K562 (cell line): ENCODE results near the gene MOB3B. TPM values are rescaled to one million over a fixed set of nuclear protein-coding genes. Genes with fewer than 3 reads are reported as not detected.

Experiments
- ATAC-seq: fragments of 200-7000 bp; cut with Tn5 transposase; 3 replicates; pipeline ENCODE4 v1.9.1; 2020; ENCODE audit warnings: moderate library complexity
- BruUV-seq: library from RNA; stranded (reverse); fragments of 400-500 nt; replicated peaks from 2 replicates; lab custom pipeline; 2021; lab: Mats Ljungman, UMichigan
- CTCF ChIA-PET: fragments of 300-600 bp; formaldehyde crosslinking; extraction: SDS; loops from one replicate; lab custom pipeline; 2021; ENCODE audit warnings: low intra/inter-chr PET ratio; lab: Yijun Ruan, JAX
- POLR2A ChIA-PET: fragments of 300-600, 350-650 bp; sonication (Branson Sonifier 250); formaldehyde crosslinking; extraction: SDS; loops from one replicate; lab custom pipeline; 2021; ENCODE audit warnings: antibody characterized with exemption, inconsistent platforms; lab: Yijun Ruan, JAX
- DNase-seq, 4 experiments: peaks; one replicate each; pipeline versions ENCODE4 v3.0.0 to v3.0.0-alpha.2; 2011 to 2018; ENCODE audit warnings: low spot score in 3 of 4, mixed read lengths in 3 of 4; ENCODE audit errors: extremely low read depth in 1 of 4
- FAIRE-seq: peaks from 2 replicates; lab custom pipeline; 2011; peaks lifted over from hg19 to GRCh38; lab: Jason Lieb, UNC
- H2AFZ ChIP-seq: 2 replicates; pipeline ENCODE4 v1.6.0; 2011; ENCODE audit warnings: low read depth, low read length, control low read depth, inconsistent platforms
- H3K27ac ChIP-seq: fragments of 200-600 bp; 3 replicates; pipeline ENCODE4 v1.8.0; 2011; ENCODE audit warnings: low read depth, mild to moderate bottlenecking, control low read depth, inconsistent platforms, low read length, moderate library complexity, mixed read lengths; ENCODE audit errors: extremely low read depth
- H3K27me3 ChIP-seq, 2 experiments: fragments of 300-600 bp in 1 of 2; 2 replicates in 1 of 2; 3 replicates in 1 of 2; pipeline versions ENCODE4 v1.6.0 to v1.8.0; 2011; ENCODE audit warnings: inconsistent platforms in 2 of 2, low read length in 2 of 2, mild to moderate bottlenecking in 1 of 2, mixed read lengths in 1 of 2, moderate library complexity in 1 of 2; ENCODE audit not compliant: control insufficient read depth in 2 of 2, insufficient read depth in 2 of 2
- H3K36me3 ChIP-seq: fragments of 300-600 bp; 3 replicates; pipeline ENCODE4 v1.8.0; 2011; ENCODE audit warnings: mild to moderate bottlenecking, low read length, inconsistent platforms; ENCODE audit not compliant: control insufficient read depth, insufficient read depth
- H3K4me1 ChIP-seq, 2 experiments: fragments of 200-600 bp in 1 of 2; replicated peaks in 1 of 2; 2 replicates in 1 of 2; 3 replicates in 1 of 2; pipeline versions ENCODE4 v1.5.1 to v1.8.0; 2011; ENCODE audit warnings: inconsistent platforms in 2 of 2, low read length in 2 of 2, mild to moderate bottlenecking in 1 of 2, mixed read lengths in 1 of 2, moderate library complexity in 1 of 2; ENCODE audit not compliant: control insufficient read depth in 2 of 2, insufficient read depth in 2 of 2
- H3K4me2 ChIP-seq: 2 replicates; pipeline ENCODE4 v1.6.1; 2011; ENCODE audit warnings: low read length, control low read depth, inconsistent platforms, mixed read lengths; ENCODE audit not compliant: insufficient read depth
- H3K4me3 ChIP-seq: fragments of 200-600 bp; sonication (generic), shearing (Covaris generic); 2 replicates; pipeline ENCODE4 v1.5.1; 2016; ENCODE audit warnings: control low read depth, inconsistent platforms
- H3K79me2 ChIP-seq: fragments of 200-600 bp; 3 replicates; pipeline ENCODE4 v1.8.0; 2011; ENCODE audit warnings: low read length, inconsistent platforms; ENCODE audit not compliant: control insufficient read depth, insufficient read depth
- H3K9ac ChIP-seq, 2 experiments: 2 replicates each; pipeline versions ENCODE4 v1.6.0 to v1.6.1; 2011; ENCODE audit warnings: low read depth in 2 of 2, low read length in 2 of 2, control low read depth in 1 of 2, inconsistent platforms in 1 of 2, mild to moderate bottlenecking in 1 of 2, mixed read lengths in 1 of 2; ENCODE audit not compliant: insufficient read depth in 1 of 2
- H3K9me1 ChIP-seq: one replicate; pipeline ENCODE4 v1.6.0; 2011; ENCODE audit warnings: inconsistent platforms, mild to moderate bottlenecking, low read length, moderate library complexity; ENCODE audit not compliant: control insufficient read depth, insufficient read depth
- H3K9me3 ChIP-seq: replicated peaks from 2 replicates; pipeline ENCODE4 v1.5.1; 2011; ENCODE audit warnings: low read depth, low read length, inconsistent platforms; ENCODE audit not compliant: control insufficient read depth, insufficient read depth
- H4K20me1 ChIP-seq: replicated peaks from 2 replicates; pipeline ENCODE4 v1.6.1; 2011; ENCODE audit warnings: low read length, inconsistent platforms, mixed read lengths; ENCODE audit not compliant: control insufficient read depth, insufficient read depth
- ARHGAP35 ChIP-seq: fragments of 450-650 bp; IDR thresholded peaks from 2 replicates; pipeline ENCODE4 v1.6.1; 2018; ENCODE audit not compliant: partially characterized antibody
- CREB3 ChIP-seq: fragments of 450-650 bp; conservative IDR thresholded peaks from 2 replicates; pipeline ENCODE4 v1.6.1; 2016; ENCODE audit warnings: missing genetic modification characterization, low read depth, mild to moderate bottlenecking, missing compliant biosample characterization, moderate library complexity
- DPF2 ChIP-seq: fragments of 450-650 bp; IDR thresholded peaks from 2 replicates; pipeline ENCODE4 v1.6.1; 2016
- ESRRA ChIP-seq: fragments of 450-650 bp; IDR thresholded peaks from 2 replicates; pipeline ENCODE4 v1.6.1; 2014; ENCODE audit warnings: low read depth, mild to moderate bottlenecking, moderate library complexity, borderline replicate concordance
- ETV5 ChIP-seq: sonication (generic); formaldehyde crosslinking; IDR thresholded peaks from 2 replicates; pipeline ENCODE4 v1.4.0; 2020; ENCODE audit warnings: low read depth, mild to moderate bottlenecking, missing genetic modification reagents
- HMGN3 ChIP-seq: IDR thresholded peaks from 2 replicates; pipeline ENCODE4 v1.6.1; 2011; ENCODE audit warnings: borderline replicate concordance, low read depth, mild to moderate bottlenecking, mixed read lengths, low read length; ENCODE audit not compliant: insufficient read length; ENCODE audit errors: extremely low read depth
- HSF4 ChIP-seq: fragments of 250-450 bp; sonication (Bioruptor Pico); IDR thresholded peaks from 2 replicates; pipeline ENCODE4 v2.1.2; 2022; ENCODE audit warnings: mild to moderate bottlenecking, moderate library complexity, borderline replicate concordance
- MBD2 ChIP-seq: sonication (generic); IDR thresholded peaks from 2 replicates; pipeline ENCODE4 v1.6.1; 2016; ENCODE audit warnings: low read depth, borderline replicate concordance
- MED1 ChIP-seq: sonication (generic); formaldehyde crosslinking; IDR thresholded peaks from 2 replicates; pipeline ENCODE4 v1.8.1; 2023; ENCODE audit warnings: missing genetic modification reagents, borderline replicate concordance
- MEIS2 ChIP-seq: fragments of 450-650 bp; IDR thresholded peaks from 2 replicates; pipeline ENCODE4 v1.6.1; 2014; ENCODE audit warnings: mild to moderate bottlenecking; ENCODE audit not compliant: partially characterized antibody
- NCOR1 ChIP-seq: fragments of 450-650 bp; IDR thresholded peaks from 2 replicates; pipeline ENCODE4 v1.6.1; 2016; ENCODE audit warnings: mild to moderate bottlenecking, moderate library complexity
- PREB ChIP-seq: sonication (generic); formaldehyde crosslinking; IDR thresholded peaks from 2 replicates; pipeline ENCODE4 v1.8.1; 2023; ENCODE audit warnings: mild to moderate bottlenecking, missing genetic modification reagents
- SRSF3 ChIP-seq: fragments of 200-400 bp; formaldehyde crosslinking; IDR thresholded peaks from 2 replicates; pipeline ENCODE4 v1.6.1; 2016; ENCODE audit warnings: mild to moderate bottlenecking, low read length, moderate library complexity; ENCODE audit not compliant: insufficient read depth
- ZNF3 ChIP-seq: fragments of 250-450 bp; sonication (Bioruptor Pico); IDR thresholded peaks from 2 replicates; pipeline ENCODE4 v1.5.0; 2021; ENCODE audit warnings: mild to moderate bottlenecking, moderate library complexity
- ZNF551 ChIP-seq: fragments of 250-450 bp; sonication (Bioruptor Pico); IDR thresholded peaks from 2 replicates; pipeline ENCODE4 v1.5.0; 2021; ENCODE audit warnings: mild to moderate bottlenecking, moderate library complexity
- WGBS: fragments of 100-300 bp; shearing (Covaris generic); methylation state at CpG from one replicate; pipeline ENCODE4 v1.1.6; 2016; ENCODE audit warnings: low coverage, mixed read lengths; ENCODE audit not compliant: insufficient coverage; ENCODE audit errors: missing lambda C conversion rate; 5-methylcytosine and 5-hydroxymethylcytosine counted together
- in situ Hi-C: fragments of 300-500 bp; cut with MboI; formaldehyde crosslinking; loops from 4 replicates; pipeline ENCODE4 v1.15.0; 2018; ENCODE audit warnings: inconsistent platforms, mixed read lengths
- intact Hi-C: fragments of 100-400 bp; cut with micrococcal nuclease; formaldehyde crosslinking; loops from 2 replicates; pipeline ENCODE4 v1.14.2; 2022
- polyA plus RNA-seq, 8 experiments: library from polyadenylated mRNA; depleted of rRNA in 4 of 8; stranded (reverse) in 5 of 8; unstranded in 3 of 8; fragments of >200 nt; fragmentation: Nextera tagmentation in 2 of 8; fragmentation: Illumina TruSeq in 1 of 8; extraction: Ambion mirVana in 2 of 8; extraction: Trizol in 1 of 8; gene quantifications; 2 replicates each; pipeline versions ENCODE4 v1.2.1 to v1.2.3, GENCODE V29; 2011 to 2014; ENCODE audit warnings: inconsistent platforms in 1 of 8, missing spikeins in 1 of 8
- total RNA-seq, 7 experiments: library from RNA; depleted of rRNA in 6 of 7; stranded (reverse); fragments of >200 nt in 6 of 7; fragmentation: Illumina TruSeq in 2 of 7; extraction: Trizol in 2 of 7; gene quantifications; 2 replicates each; pipeline versions ENCODE4 v1.2.1 to v1.2.3, GENCODE V29; 2011 to 2021; ENCODE audit warnings: low replicate concordance in 1 of 7

Gene MOB3B
- total and polyA plus RNA-seq, 9 of the 15 experiments (the other 6 are each of a cell fraction or from before 2014, with no cell fraction given) = 3.6 to 12.8 (median 7.2) TPM

GRCh38 chr9:27442464-27442863 is 87.2 kb downstream of the MOB3B start:
- H3K9me1 ChIP-seq = no peaks in the 10 kb centered on the region
- CTCF ChIA-PET = no interaction called here
- H3K4me2 ChIP-seq = no peak overlapping the region
- H3K4me3 ChIP-seq = no peak overlapping the region
- no peak overlapping the region for H3K27ac ChIP-seq
- POLR2A ChIA-PET = no interaction called here
- H4K20me1 ChIP-seq = no peaks in the 10 kb centered on the region
- H3K9me3 ChIP-seq = no peaks in the 10 kb centered on the region
- ATAC-seq = no peak
- no peak overlapping the region for H2AFZ ChIP-seq
- H3K27me3 ChIP-seq = no peaks in the 10 kb centered on the region
- DNase-seq = no peak
- H3K79me2 ChIP-seq = peaks cover 64% of the 10 kb centered on the region
- in situ Hi-C loops = no loop called here
- intact Hi-C loops = loop anchor here (10.0 kb wide), 1 partner anchor 108 kb away; no protein-coding TSS in a partner anchor
- TF ChIP-seq MED1 (CRISPR knock-in tag) (no peak), ETV5 (no peak), DPF2 (no peak), ZNF3 (CRISPR knock-in tag) (no peak), HMGN3 (no peak), NCOR1 (no peak), ARHGAP35 (no peak)
- H3K4me1 ChIP-seq = peaks cover 6 to 11% of the 10 kb centered on the region in 2 experiments; a peak in 4 of 5 replicates
- BruUV-seq = no TSS peak
- WGBS = 56% methylated on average over 2 of the region's 4 CpGs
- H3K36me3 ChIP-seq = no peaks in the 10 kb centered on the region
- no peak for FAIRE-seq
- H3K9ac ChIP-seq = no peak overlapping the region

- Histone ChIP-seq H4K20me1 (no peaks in the 10 kb centered on the region), H3K79me2 (peaks cover 65% of the 10 kb centered on the region), H3K4me1 (peaks cover 6 to 16% of the 10 kb centered on the region in 2 experiments; a peak in 4 of 5 replicates), H3K9me3 (no peaks in the 10 kb centered on the region), H3K4me2 (no peak overlapping the region), H3K36me3 (no peaks in the 10 kb centered on the region), H3K9me1 (no peaks in the 10 kb centered on the region), H3K9ac (no peak overlapping the region), H3K4me3 (no peak overlapping the region), H2AFZ (no peak overlapping the region), H3K27ac (no peak overlapping the region), H3K27me3 (no peaks in the 10 kb centered on the region)
- in situ Hi-C loops = no loop called here
- FAIRE-seq = no peak
- WGBS = 67% methylated on average over 4 of the region's 4 CpGs
- DNase-seq = no peak
- ChIA-PET POLR2A (no interaction called here), CTCF (no interaction called here)
- ATAC-seq = no peak
- intact Hi-C loops = loop anchor here (10.0 kb wide), 1 partner anchor 107 kb away; no protein-coding TSS in a partner anchor
- BruUV-seq = no TSS peak
- TF ChIP-seq ESRRA (no peak), HSF4 (CRISPR knock-in tag) (no peak), PREB (CRISPR knock-in tag) (no peak), MEIS2 (no peak), SRSF3 (no peak), MBD2 (no peak), CREB3 (tag) (no peak), ZNF551 (no peak)
Observed at GRCh38 chr9:27441741-27442070, 87.9 kb downstream of the MOB3B start.
